AML-193 (cell line): ENCODE results near the gene NPAS3.

ENCODE experiments used
- DNase-seq, 2 experiments: peaks; one replicate each; lab custom pipeline; 2025; lab: John Stamatoyannopoulos, UW

The NPAS3 gene

DNA sequence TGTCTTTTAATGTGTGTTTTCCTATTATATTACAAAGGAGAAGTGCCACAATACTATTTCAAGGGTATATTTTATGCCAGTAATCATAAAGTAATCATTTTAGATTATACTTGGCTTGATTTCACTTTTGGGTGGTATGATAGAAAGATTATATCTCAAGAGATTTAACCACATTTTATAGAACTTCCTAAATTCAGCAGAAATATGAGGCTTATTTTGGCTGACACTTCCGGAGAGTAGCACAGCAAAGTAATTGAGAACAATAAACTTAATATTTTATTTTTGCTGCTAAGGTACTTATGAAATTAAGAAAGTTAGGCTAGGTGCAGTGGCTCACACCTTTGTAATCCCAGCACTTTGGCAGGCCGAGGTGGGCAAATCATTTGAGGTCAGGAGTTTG lies 319.1 kb downstream of the NPAS3 start:
- no peak for DNase-seq

DNA sequence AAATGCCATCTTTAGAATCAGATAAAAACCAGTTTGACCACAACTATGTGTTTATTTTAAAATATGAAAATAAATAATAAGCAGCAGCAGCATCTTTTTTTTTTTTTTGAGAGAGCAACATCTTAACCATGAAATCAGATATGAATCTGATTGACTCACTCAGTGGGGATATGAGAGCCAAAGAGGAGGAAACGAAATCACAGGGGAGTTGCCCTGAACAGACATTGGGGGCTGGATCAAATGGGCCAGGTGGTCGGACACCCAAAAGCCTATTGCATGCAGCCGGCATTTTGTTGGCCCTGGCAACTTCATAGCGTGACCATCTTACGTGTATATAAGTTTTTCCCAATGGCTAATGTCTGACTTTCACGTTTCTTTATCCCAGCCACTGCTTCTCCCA lies 321.1 kb downstream of the NPAS3 start:
- no peak for DNase-seq

DNA sequence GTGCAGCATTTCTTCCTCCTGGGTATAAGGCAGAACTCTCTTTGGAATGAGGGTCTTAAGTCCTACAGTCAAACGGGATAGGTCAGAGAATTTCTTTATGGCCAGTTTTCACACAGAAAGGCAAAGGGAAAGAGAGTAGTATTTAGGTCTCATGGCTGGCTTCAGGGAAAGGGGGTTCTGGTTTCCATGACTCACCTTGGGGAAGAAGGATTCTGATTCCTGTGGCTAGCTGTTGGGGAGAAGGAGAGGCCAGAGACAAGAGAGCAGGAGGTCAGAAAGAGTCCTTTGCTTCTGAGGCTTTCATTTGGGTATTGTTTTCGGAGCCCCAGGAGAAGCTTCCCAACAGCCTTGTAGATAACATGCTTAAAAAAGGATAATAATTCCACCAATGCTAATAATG lies 332.5 kb downstream of the NPAS3 start:
- no peak for DNase-seq

DNA sequence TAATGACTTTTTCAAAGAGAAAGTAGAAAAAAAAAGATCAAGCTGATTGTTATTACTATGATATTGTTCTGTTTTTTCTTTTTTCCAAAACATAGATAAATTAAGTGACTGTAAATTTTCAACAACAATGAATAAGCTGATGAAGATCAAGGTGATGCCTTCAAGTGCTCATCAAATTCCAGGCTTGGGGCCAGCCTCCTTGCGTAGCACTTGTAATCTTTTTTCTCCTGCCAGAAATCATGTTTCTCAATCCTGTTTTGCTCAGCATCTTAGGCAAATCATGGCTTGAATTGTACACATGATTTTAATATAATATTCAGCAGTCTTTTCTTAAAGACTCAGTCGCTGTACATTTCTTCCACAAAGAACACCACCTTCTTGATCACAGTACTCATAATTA lies 333.2 kb downstream of the NPAS3 start:
- no peak for DNase-seq

DNA sequence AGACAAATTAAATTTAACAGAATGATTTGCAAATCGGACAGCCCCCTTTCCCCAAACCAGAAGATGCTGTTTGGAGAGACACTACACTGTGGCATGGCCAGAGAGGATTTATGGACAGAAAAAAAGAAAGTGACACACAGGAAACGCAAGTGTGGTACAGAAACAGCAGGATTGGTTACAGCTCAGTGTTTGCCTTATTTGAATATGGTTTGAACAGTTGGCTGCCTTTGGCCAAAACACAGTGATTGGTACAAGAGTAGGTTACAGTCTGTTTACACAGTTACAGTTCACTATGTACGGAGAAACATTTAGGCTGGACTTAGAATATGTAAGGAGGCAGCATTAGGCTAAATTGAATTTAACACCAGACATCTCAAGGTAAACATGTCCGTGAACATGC lies 335.3 kb downstream of the NPAS3 start:
- no peak for DNase-seq

DNA sequence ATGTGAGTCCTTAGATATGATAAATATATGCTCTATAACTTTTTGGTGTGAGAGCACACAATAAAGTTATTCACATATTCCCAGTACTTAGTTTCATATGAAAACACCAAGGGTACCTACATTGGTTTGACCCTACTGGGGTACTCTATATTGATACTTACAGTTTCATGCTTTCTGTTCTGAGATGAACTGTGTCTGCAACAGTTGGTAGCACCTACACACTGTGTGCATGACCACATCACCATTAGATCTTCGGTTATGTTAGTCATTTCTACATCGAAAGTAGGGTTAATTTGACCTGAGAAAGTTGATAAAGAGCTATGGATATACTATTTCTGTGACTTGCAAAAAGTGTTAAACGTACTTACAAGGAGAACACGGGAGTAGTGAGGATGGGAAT lies 337.2 kb downstream of the NPAS3 start:
- no peak for DNase-seq

DNA sequence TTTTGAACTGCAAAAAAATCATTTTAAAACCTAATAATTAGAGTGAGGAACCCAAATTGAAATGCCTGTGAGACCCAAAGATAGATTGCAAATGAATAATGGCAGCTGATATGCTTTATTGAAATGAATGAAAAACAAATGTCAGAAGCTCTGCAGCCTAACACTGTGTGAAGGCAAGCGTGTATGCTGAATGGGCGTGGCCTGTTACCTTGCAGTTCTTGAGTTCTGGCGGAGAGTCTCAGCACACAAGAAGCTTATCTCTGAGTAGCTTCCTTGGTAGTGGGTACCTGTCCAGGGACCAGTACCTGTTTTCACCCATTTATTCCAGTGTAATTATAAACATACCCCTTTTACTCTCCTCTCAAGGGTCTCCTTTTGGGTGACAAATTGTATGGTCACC lies 341.2 kb downstream of the NPAS3 start:
- DNase-seq = no peak

DNA sequence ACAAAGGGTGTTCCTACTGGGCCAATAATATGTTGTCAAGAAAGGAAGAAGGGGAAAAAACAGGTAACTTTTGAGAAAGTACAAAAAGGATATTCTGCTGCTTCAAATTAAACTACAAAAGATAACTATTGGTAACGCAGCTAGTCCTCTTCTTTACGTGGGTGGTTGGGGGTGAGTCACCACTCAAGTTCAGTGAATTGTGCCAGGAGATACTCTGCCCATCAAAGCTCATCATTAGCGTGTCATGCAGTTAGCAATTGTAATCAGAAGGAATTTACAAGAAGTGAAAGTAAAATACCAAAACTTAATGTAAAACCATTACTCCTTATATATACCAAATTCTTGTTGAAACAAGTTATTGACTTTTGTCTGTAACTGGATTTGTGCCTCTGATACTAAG lies 342.0 kb downstream of the NPAS3 start:
- DNase-seq = no peak

DNA sequence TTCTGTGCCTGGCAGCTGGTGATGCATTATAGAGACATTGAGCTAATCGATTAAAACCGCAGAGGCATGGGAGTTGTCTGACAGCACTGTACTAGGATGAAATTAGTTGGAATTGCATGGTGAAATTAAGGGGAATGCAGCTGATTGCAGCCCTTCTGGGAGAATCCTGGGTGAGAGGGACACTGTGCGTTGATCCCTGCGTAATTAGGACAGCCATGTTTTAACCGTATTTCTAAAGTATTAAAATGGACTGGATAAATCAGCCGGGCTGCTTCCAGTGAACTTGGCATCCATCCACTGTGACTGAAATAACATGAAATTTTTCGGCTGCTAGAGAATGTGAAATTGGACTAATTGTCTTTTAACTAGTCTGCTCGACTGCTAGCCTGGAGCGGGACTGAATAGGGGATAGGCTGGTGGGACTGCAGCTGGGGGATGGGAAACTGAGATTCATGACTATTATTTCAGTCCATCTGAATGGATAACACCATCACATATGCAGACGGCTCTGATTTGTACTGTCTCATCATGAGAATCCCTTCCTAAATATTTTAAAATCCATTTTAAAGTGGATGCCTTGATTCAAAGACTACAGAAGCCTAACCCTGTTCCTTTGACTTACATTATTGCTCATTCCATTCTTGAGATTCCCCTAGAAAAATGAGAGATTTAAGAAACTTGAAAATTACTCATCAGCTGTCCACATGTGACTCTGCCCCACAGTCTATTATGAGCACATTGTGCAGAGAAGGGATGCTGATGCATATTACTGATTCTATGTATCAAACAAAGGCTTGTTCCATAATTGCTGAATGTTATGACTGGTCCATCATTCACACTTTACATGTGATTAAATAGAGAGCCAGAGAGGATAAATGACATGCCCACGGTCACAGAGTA lies 343.9 kb downstream of the NPAS3 start:
- DNase-seq = no peak

DNA sequence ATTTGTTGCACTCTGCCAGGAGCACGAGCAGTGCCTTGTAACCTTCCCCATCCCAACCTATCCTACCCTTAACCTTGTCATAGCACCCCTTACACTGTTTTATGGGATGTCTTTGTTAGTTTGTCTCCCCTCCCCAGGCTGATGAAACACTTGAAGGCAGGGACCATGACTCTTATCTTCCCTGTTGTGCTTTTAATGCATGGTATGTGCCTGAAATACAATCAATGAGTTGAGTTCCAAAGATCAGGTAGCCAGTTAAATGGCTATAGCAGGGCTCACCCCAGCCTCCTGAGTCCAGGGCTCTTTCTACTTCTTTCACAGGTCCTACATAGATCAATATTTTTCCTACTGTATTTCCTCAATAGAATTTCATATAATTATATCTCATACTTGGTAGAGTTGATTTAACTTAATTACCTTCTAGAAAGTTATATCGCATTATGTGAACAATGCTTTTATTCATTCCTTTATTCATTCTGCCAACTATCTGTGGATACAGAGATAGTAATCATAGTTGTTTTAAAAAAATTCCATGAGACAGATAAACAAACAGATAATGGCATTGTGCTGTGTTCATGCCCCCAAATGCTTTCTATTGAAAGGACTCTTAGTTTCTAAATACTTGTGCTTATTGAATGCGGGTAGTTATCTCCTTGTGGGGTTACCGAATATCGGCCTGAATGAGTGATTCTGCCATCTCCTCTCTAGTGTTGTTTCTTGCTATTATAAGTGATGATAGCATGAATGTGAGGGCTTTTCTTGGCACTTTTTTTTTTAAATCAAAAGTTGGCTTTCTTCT lies 347.4 kb downstream of the NPAS3 start:
- DNase-seq = no peak

DNA sequence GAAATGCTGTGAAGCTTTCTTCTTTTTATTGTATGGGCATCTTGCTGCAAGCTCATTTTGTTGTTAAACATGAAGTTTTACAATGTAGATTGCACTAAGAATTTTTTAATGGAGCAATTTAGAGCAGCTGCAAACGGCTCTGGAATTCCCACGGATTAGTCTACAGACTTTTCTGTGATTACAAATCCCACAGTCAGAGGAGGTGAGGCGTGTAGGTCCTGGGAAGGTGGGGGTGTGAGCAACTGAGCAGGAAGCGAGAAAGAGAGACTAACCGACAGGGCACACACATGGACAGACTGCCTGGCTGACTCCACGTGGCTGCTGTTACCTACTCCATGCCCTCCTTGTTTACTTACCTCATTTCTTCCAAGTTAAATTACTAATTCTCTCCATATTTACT lies 348.5 kb downstream of the NPAS3 start:
- no peak for DNase-seq

DNA sequence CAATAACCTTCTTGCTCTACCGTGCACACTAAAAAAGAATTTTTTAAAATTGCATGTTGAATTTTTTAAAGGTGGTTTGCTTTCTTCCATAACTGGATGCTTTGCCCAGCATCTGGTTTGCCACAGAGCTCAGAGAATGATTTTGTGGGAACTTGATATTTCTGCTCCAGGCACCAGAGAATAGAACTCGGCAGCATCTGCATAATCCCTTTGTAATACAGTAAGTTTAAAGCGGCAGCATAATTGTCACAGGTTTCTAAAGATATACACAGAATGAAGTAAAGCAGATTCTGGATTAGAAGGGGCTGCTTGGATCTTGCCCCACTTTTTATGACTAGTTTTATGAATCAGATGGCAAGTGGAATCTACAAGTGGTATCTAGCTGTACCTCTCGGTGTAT lies 352.0 kb downstream of the NPAS3 start:
- no peak for DNase-seq

DNA sequence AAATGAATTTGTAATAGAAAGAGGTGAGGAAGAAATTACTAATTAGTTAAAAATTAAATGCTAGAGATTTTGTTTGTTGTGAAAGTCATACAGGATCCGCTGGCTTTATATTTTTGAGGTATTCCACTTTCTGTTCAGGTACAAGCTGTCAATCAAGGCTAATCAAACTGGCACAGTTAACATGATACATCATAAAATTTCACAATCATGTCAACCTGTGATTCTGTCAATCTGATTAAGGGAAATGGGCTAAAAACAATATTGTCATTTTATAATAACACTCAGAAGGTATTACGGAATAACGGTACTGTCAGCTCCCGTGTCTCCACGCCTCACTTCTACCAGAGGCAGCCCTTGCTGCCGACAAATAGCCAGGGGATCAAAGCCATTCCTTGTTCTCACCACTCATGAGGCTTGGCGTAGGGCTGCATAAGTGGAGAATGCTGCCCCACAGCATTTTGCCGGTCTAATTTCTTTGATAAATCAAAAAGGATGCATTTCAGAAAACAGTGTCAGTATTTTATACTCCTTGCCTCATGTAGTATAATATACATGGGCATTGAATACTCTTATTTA lies 352.9 kb downstream of the NPAS3 start:
- DNase-seq = no peak

DNA sequence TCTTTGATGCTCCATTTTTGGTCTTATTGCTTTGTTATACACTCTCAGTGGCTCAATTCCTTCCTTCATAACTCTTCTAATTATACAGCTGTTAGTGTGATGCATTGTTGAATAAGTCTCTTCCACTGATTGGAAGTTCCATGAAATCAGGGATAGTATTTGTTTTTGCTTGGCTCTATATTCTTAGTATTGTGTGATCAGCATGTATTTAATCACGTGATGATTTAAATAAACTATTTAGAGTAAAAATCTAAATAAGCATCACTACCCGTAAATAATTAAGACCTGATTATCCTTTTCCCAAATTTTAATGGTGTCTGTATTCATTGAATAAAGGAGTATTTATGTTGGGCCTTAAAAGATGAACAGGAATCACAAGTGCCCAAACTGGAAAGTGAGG lies 355.7 kb downstream of the NPAS3 start:
- no peak for DNase-seq

DNA sequence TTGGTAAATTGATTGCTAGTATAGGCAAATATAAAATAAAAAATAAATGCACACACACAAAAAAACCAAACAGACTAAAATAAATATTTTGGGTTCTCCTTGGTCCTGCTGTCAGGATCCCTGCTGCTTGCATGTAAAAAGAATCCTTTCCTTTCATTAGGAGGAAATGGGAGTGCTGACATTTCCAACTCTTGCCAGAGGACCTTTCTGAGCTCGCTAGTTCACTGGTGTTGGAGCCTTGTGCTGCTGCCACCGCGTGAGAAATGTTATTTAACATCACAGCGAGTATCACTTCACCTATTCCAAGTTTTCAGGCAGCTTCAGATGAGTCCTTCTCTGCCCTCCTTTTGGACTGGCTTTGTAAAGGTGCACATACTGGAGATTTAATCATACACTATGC lies 358.9 kb downstream of the NPAS3 start:
- DNase-seq = no peak

DNA sequence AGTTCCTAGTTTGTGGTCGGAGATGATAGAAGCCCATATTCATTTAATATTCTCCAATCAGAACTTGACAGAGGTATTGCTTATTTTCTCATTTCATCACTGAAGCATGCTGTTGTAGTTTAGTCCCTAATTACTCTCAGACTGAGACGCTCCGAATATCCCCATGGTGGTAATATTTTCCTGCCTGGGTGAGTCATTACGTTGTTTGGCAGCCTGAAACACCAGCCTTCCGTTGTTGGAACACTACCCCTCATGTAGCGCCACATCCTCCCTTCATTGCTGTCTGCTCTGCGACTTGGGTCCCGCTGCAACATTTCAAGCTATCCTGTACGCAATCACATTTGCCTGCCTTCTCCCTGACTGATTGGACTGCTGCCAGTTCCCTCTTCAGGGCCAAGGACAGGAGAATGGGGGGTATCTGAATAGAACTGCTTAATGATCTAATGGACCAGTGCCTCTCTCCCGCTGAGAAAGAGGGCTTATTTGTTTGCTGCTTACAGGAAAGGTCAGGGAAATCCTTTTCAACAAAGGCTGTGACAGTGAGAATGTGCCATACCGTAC lies 369.1 kb downstream of the NPAS3 start:
- no peak for DNase-seq

DNA sequence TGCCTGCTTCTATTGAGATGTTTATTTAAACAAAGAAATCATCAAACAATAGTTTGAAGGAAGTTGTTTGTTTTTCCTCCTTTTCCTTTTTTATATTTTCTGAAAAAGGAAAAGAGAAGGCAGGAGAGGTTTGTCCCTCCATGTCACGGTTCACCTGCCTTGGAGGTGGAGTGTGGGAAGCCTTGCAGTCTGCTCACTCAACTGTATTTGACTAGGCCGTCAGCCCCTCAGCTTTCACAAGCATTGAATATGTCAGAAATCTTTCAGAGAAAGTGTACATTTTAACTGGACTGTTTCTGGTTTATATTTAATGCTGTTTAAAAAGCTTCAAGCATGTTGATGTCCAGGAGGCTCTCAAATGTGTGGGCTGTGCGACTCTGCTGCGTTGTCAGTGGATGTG lies 370.4 kb downstream of the NPAS3 start:
- DNase-seq = no peak

DNA sequence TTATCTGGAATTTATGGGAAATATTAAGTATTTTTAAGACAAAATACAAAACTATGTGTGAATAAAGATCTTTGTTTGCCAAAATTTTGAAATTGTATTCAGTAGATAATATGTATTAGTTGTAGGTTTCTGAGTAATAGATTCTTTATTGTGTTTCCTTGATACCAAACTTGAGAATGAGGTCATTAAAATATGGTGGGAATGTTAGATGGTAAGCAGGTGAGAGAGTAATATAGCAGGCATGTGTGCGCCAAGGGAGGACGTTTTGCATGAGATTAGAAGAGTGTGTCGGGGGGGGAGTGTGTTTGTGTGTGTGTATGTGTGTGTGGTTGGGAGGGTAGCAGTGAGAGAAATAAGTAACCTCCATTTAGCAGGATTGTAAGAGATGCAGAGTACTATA lies 376.5 kb downstream of the NPAS3 start:
- DNase-seq = no peak

DNA sequence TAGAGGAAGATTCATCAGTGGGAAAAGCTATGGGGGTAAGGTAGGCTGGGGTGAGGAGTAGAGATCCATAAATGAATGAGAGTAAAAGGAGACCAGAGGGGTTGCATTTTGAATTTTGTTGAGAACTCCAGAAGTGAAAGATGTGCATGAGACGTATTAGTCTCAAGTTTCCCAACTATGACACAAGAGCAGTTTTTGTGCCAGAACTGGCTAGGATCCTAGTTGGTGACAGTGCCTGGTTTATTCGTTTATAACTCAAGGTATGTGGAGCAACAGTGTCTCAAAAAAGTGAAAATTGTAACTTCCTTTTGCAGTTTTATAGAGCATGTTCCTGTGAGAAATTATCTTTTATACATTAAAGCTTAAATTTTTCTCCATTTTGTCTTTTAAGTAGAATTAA lies 377.0 kb downstream of the NPAS3 start:
- no peak for DNase-seq

DNA sequence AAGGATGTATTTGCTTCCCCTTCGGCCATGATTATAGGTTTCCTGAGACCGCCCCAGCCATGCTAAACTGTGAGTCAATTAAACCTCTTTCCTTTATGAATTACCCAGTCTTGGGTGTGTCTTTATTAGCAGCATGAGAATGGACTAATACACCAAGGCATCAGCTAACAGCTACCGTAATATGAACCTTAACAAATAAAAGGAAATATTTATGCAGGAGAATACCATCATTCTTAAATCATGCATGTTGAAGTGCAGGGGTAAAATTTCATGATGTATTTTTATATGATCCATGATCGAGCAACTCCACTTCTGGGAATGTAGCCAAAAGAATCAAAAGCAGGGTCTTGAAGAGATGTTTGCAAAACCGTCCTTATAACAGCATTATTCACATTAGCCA lies 379.0 kb downstream of the NPAS3 start:
- no peak for DNase-seq

DNA sequence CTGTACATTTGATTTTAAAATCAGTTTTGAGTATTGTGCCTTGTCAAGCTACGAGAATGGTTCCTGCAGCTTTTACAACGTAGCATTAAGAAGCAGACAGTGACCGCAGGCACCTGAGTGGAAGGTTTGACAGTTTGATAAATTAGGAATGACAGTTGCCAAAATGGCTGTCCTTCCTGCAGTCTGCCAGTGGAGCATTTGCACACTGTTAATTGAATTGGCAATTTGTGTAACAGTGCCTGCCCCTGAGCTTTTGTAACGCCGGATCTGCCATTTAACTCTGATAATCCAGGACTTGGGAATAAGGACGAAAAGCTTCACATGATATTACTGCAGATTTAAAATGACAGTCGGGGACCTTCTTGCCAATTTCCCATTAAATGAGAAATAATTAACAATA lies 385.3 kb downstream of the NPAS3 start:
- no peak for DNase-seq

DNA sequence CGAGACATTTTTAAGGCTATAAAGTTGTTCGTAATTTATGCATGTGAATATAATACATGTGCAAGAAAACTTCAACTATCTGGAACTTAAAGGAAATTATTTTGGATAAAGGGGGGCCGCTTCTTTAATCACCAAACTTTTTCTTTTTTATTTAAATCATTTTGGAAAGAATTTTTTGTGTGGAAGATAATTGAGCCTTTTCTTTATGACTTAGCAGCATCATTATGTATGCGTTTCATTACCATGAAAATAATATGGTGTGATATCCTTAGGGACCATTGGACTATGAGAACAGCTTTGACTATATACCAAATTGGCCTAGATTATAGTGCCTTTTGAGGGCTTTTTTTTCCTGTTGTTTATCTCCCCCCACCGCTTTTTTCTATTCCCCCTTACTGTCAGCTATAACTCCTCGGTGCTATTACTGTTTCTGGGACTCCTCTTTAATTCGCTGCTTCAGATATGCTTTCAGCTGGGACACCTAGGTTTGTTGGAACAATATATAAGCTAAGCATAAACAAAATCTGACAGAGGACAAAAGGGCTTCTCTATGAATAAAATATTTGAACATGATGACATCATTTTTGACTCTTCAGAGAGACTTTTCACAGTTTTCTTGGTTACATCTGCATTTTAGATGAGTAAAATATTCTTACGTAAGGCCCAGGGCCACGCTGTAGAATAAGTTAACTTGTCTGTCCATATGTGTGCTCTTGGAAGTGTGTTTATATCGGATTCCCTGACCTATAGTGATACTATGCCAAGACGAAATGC lies 392.7 kb downstream of the NPAS3 start:
- no peak for DNase-seq
